GM12878 (cell line): ENCODE results near the gene STXBP2. TPM values are rescaled to one million over a fixed set of nuclear protein-coding genes. Genes with fewer than 3 reads are reported as not detected.

Source experiments
- ATAC-seq: fragments of 200-7000 bp; cut with Tn5 transposase; 3 replicates; pipeline ENCODE4 v1.9.1; 2020; ENCODE audit warnings: mild to moderate bottlenecking, moderate library complexity
- BruUV-seq: library from RNA; stranded (reverse); fragments of 400-500 nt; replicated peaks from 2 replicates; lab custom pipeline; 2021; lab: Mats Ljungman, UMichigan
- CTCF ChIA-PET: fragments of 300-600 bp; sonication (Branson Sonifier 250); formaldehyde crosslinking; extraction: SDS; loops from one replicate; lab custom pipeline; 2021; ENCODE audit warnings: inconsistent platforms; lab: Yijun Ruan, JAX
- POLR2A ChIA-PET: fragments of 350-600 bp; formaldehyde crosslinking; extraction: SDS; loops from one replicate; lab custom pipeline; 2021; ENCODE audit warnings: inconsistent platforms; lab: Charles Lee
- RAD21 ChIA-PET: fragments of 300-600 bp; sonication (Branson Sonifier 250); formaldehyde crosslinking; loops from one replicate; lab custom pipeline; 2023; ENCODE audit warnings: antibody characterized with exemption; ENCODE audit not compliant: unreplicated experiment; lab: Charles Lee
- SMC1A ChIA-PET: fragments of 300-600 bp; sonication (Branson Sonifier 250); formaldehyde crosslinking; loops from one replicate; lab custom pipeline; 2023; ENCODE audit not compliant: unreplicated experiment, uncharacterized antibody; lab: Charles Lee
- DNase-seq: peaks from one replicate; pipeline ENCODE4 v3.0.0-alpha.2; 2011; ENCODE audit warnings: low read depth, low spot score
- FAIRE-seq: peaks from 3 replicates; lab custom pipeline; 2011; peaks lifted over from hg19 to GRCh38; lab: Jason Lieb, UNC
- H2AFZ ChIP-seq: 2 replicates; pipeline ENCODE4 v1.6.0; 2011; ENCODE audit warnings: low read depth, low read length, control low read depth; ENCODE audit not compliant: control insufficient read depth
- H3K27ac ChIP-seq: 2 replicates; pipeline ENCODE4 v1.5.1; 2011; ENCODE audit warnings: control low read depth; ENCODE audit not compliant: control insufficient read depth, insufficient read depth
- H3K27me3 ChIP-seq, 2 experiments: replicated peaks in 1 of 2; 2 replicates each; pipeline versions ENCODE4 v1.6.0 to v1.6.1; 2011; ENCODE audit warnings: low read length in 1 of 2; ENCODE audit not compliant: control insufficient read depth in 2 of 2, insufficient read depth in 2 of 2
- H3K36me3 ChIP-seq, 2 experiments: 2 replicates each; pipeline ENCODE4 v1.5.1; 2011; ENCODE audit warnings: low read length in 1 of 2; ENCODE audit not compliant: control insufficient read depth in 2 of 2, insufficient read depth in 2 of 2
- H3K4me1 ChIP-seq: 2 replicates; pipeline ENCODE4 v1.6.1; 2011; ENCODE audit warnings: mild to moderate bottlenecking, low read length, moderate library complexity, mixed read lengths; ENCODE audit not compliant: control insufficient read depth, insufficient read depth
- H3K4me2 ChIP-seq: 2 replicates; pipeline ENCODE4 v1.6.0; 2011; ENCODE audit warnings: control low read depth; ENCODE audit not compliant: control insufficient read depth, insufficient read depth
- H3K4me3 ChIP-seq: fragments of 200-600 bp; sonication (generic); 2 replicates; pipeline ENCODE4 v1.5.1; 2016
- H3K79me2 ChIP-seq: 2 replicates; pipeline ENCODE4 v1.6.0; 2011; ENCODE audit warnings: low read length; ENCODE audit not compliant: control insufficient read depth, insufficient read depth
- H3K9ac ChIP-seq: 2 replicates; pipeline ENCODE4 v1.8.0; 2011; ENCODE audit warnings: low read length, control low read depth, mixed read lengths; ENCODE audit not compliant: control insufficient read depth, insufficient read depth
- H3K9me3 ChIP-seq: replicated peaks from 3 replicates; pipeline ENCODE4 v1.5.1; 2011; ENCODE audit warnings: mild to moderate bottlenecking, low read length; ENCODE audit not compliant: control insufficient read depth, insufficient read depth
- H4K20me1 ChIP-seq: 2 replicates; pipeline ENCODE4 v1.6.0; 2011; ENCODE audit not compliant: control insufficient read depth, insufficient read depth
- ATF3 ChIP-seq: IDR thresholded peaks from 2 replicates; pipeline ENCODE4 v1.6.1; 2011; ENCODE audit warnings: low read depth, mild to moderate bottlenecking, low read length, moderate library complexity, borderline replicate concordance; ENCODE audit errors: extremely low read depth
- CEBPB ChIP-seq, 2 experiments: fragments of 150-350 bp in 1 of 2; IDR thresholded peaks; 2 replicates each; pipeline ENCODE4 v1.6.1; 2012 to 2014; ENCODE audit warnings: low read depth in 2 of 2, low read length in 2 of 2, borderline replicate concordance in 1 of 2, inconsistent platforms in 1 of 2
- STAT3 ChIP-seq: IDR thresholded peaks from 2 replicates; pipeline ENCODE4 v1.6.1; 2011; ENCODE audit warnings: low read depth, low read length, improper control_type of control experiment
- SUPT20H ChIP-seq: IDR thresholded peaks from 2 replicates; pipeline ENCODE4 v1.6.1; 2011; ENCODE audit warnings: low read depth, mild to moderate bottlenecking, low read length, moderate library complexity, borderline replicate concordance; ENCODE audit not compliant: control insufficient read depth
- ZBTB40 ChIP-seq: fragments of 450-650 bp; IDR thresholded peaks from 2 replicates; pipeline ENCODE4 v1.6.1; 2016; ENCODE audit warnings: mild to moderate bottlenecking, moderate library complexity, borderline replicate concordance
- WGBS: methylation state at CpG from one replicate; pipeline ENCODE4 v1.1.6; 2016; ENCODE audit warnings: low lambda C conversion rate; ENCODE audit not compliant: insufficient replicate concordance, insufficient coverage; ENCODE audit errors: missing lambda C conversion rate; 5-methylcytosine and 5-hydroxymethylcytosine counted together
- in situ Hi-C: fragments of 300-500 bp; cut with MboI; formaldehyde crosslinking; loops from 9 replicates; pipeline ENCODE4 v1.14.3; 2018; ENCODE audit warnings: mixed read lengths
- intact Hi-C: fragments of 100-400 bp; cut with micrococcal nuclease; formaldehyde crosslinking; loops from one replicate; pipeline ENCODE4 v1.14.2; 2022; ENCODE audit not compliant: unreplicated experiment
- polyA plus RNA-seq, 11 experiments: library from polyadenylated mRNA; depleted of rRNA in 4 of 11; unstranded in 6 of 11; stranded (reverse) in 5 of 11; fragments of >200 nt; fragmentation: Nextera tagmentation in 4 of 11; fragmentation: Illumina TruSeq in 1 of 11; extraction: Ambion mirVana in 4 of 11; extraction: Trizol in 1 of 11; gene quantifications; 1 replicate in 1 of 11; 2 replicates in 10 of 11; pipeline versions ENCODE4 v1.2.1 to v1.2.3, GENCODE V29; 2011 to 2016; ENCODE audit warnings: inconsistent platforms in 2 of 11, missing spikeins in 2 of 11, low read depth in 1 of 11
- total RNA-seq, 4 experiments: library from RNA; depleted of rRNA in 3 of 4; stranded (reverse); fragments of >200 nt in 3 of 4; fragmentation: Illumina TruSeq in 1 of 4; extraction: Trizol in 1 of 4; gene quantifications; 2 replicates each; pipeline versions ENCODE4 v1.2.1 to v1.2.3, GENCODE V29; 2013 to 2021

Gene STXBP2
- total and polyA plus RNA-seq, 10 of the 15 experiments (the other 5 are each of a cell fraction or from before 2014, with no cell fraction given): 2.6 to 111 (median 61.4) TPM

GRCh38 chr19:7639863-7640348, 3.0 kb downstream of the STXBP2 start (continued):
- TF ChIP-seq ZBTB40 (no peak), ATF3 (no peak), CEBPB (IDR thresholded peaks at IDR 0.05; ENCODE audit: borderline replicate concordance in 1 of 2, low read depth in 2 of 2, low read length in 2 of 2) (no peak), SUPT20H (no peak)

GRCh38 chr19:7640803-7641202, 3.9 kb downstream of the STXBP2 start:
- Histone ChIP-seq H3K4me3 (no peak overlapping the region), H3K9me3 (no peaks in the 10 kb centered on the region; the same call in 2 of the 3 replicates), H3K27ac (no peak overlapping the region), H3K27me3 (no peaks in the 10 kb centered on the region), H3K36me3 (peaks cover 0 to 7% of the 10 kb centered on the region in 2 experiments; a peak in 3 of 4 replicates), H2AFZ (no peak overlapping the region), H3K9ac (no peak overlapping the region), H3K79me2 (peaks cover 18% of the 10 kb centered on the region), H3K4me1 (peaks cover 14% of the 10 kb centered on the region), H3K4me2 (no peak overlapping the region), H4K20me1 (no peaks in the 10 kb centered on the region)
- DNase-seq: no peak
- ChIA-PET RAD21 (no interaction called here), CTCF (no interaction called here), SMC1A (no interaction called here), POLR2A (interaction anchor here (0.6 kb wide), 1 partner anchor 21 kb away, joined by 3 read pairs; no protein-coding TSS in a partner anchor)
- TF ChIP-seq STAT3: no peak
- in situ Hi-C loops (no loop called here), intact Hi-C loops (no loop called here)
- 98% methylated on average over 11 of the region's 11 CpGs for WGBS
- no TSS peak for BruUV-seq
- no peak for ATAC-seq
- FAIRE-seq: no peak
